CD4-positive, alpha-beta memory T cell (primary cell): ENCODE measurements around the gene TRIM63. TPM values are rescaled to one million over a fixed set of nuclear protein-coding genes. Genes with fewer than 3 reads are reported as not detected.

Source experiments
- CTCF ChIA-PET: fragments of 350-600 bp; sonication (Branson Sonifier 250); formaldehyde crosslinking; loops from one replicate; lab custom pipeline; 2021; ENCODE audit warnings: inconsistent platforms; ENCODE audit not compliant: partially characterized antibody; lab: Charles Lee
- POLR2A ChIA-PET: fragments of 350-600 bp; sonication (Branson Sonifier 250); formaldehyde crosslinking; loops from one replicate; lab custom pipeline; 2021; ENCODE audit not compliant: partially characterized antibody; lab: Charles Lee
- DNase-seq, 5 donors: peaks; one replicate each; pipeline versions ENCODE4 v3.0.0 to v3.0.0-alpha.2; 2020 to 2022; ENCODE audit warnings: mixed read lengths in 1 of 5
- H3K27ac ChIP-seq: one replicate; pipeline ENCODE4 v1.7.0; 2013; ENCODE audit warnings: low read depth, low read length
- H3K27me3 ChIP-seq: 2 replicates; pipeline ENCODE4 v1.7.0; 2013; ENCODE audit warnings: mild to moderate bottlenecking, low read length, moderate library complexity; ENCODE audit not compliant: insufficient read depth
- H3K36me3 ChIP-seq: 2 replicates; pipeline ENCODE4 v1.7.0; 2013; ENCODE audit warnings: mild to moderate bottlenecking, low read length, moderate library complexity; ENCODE audit not compliant: insufficient read depth
- H3K4me1 ChIP-seq: 2 replicates; pipeline ENCODE4 v1.7.0; 2013; ENCODE audit warnings: mild to moderate bottlenecking, low read length, moderate library complexity; ENCODE audit not compliant: insufficient read depth
- H3K4me3 ChIP-seq, 2 donors: one replicate each; pipeline ENCODE4 v1.7.0; 2013; ENCODE audit warnings: low read length in 2 of 2, mild to moderate bottlenecking in 1 of 2
- H3K9me3 ChIP-seq, 2 donors: one replicate each; pipeline ENCODE4 v1.7.0; 2013; ENCODE audit warnings: low read length in 2 of 2, control low read depth in 1 of 2; ENCODE audit not compliant: control insufficient read depth in 1 of 2
- H3K27ac Mint-ChIP-seq, 7 donors: one replicate each; pipeline ENCODE4 v1.8.0; 2020 to 2021; ENCODE audit warnings: mixed read lengths in 7 of 7, mild to moderate bottlenecking in 6 of 7, inconsistent platforms in 3 of 7, moderate library complexity in 3 of 7
- H3K27me3 Mint-ChIP-seq, 2 donors: one replicate each; pipeline ENCODE4 v1.8.0; 2020 to 2021; ENCODE audit warnings: mixed read lengths in 2 of 2
- H3K36me3 Mint-ChIP-seq, 2 donors: one replicate each; pipeline ENCODE4 v1.8.0; 2020 to 2021; ENCODE audit warnings: mixed read lengths in 2 of 2, inconsistent platforms in 1 of 2, mild to moderate bottlenecking in 1 of 2
- H3K4me1 Mint-ChIP-seq, 4 donors: one replicate each; pipeline ENCODE4 v1.8.0; 2020 to 2021; ENCODE audit warnings: mixed read lengths in 4 of 4, mild to moderate bottlenecking in 1 of 4
- H3K4me3 Mint-ChIP-seq, 8 donors: one replicate each; pipeline ENCODE4 v1.8.0; 2020 to 2021; ENCODE audit warnings: mixed read lengths in 8 of 8, mild to moderate bottlenecking in 7 of 8, moderate library complexity in 6 of 8, inconsistent platforms in 3 of 8
- H3K9me3 Mint-ChIP-seq, 8 donors: one replicate each; pipeline ENCODE4 v1.8.0; 2020 to 2021; ENCODE audit warnings: mixed read lengths in 8 of 8, mild to moderate bottlenecking in 5 of 8, inconsistent platforms in 3 of 8, moderate library complexity in 1 of 8
- intact Hi-C: fragments of 100-400 bp; cut with micrococcal nuclease; formaldehyde crosslinking; loops from one replicate; pipeline ENCODE4 v1.15.1; 2023
- polyA plus RNA-seq, 2 donors: library from polyadenylated mRNA; unstranded; fragments of 300-500 nt; fragmentation: Illumina TruSeq; gene quantifications; one replicate each; pipeline ENCODE4 v1.2.3, GENCODE V29; 2021
- total RNA-seq, 2 experiments: library from RNA; stranded (reverse); gene quantifications; one replicate each; pipeline ENCODE4 v1.2.3, GENCODE V29; 2021

Gene TRIM63
- total and polyA plus RNA-seq, 4 experiments from 2014 or later: not detected

DNA sequence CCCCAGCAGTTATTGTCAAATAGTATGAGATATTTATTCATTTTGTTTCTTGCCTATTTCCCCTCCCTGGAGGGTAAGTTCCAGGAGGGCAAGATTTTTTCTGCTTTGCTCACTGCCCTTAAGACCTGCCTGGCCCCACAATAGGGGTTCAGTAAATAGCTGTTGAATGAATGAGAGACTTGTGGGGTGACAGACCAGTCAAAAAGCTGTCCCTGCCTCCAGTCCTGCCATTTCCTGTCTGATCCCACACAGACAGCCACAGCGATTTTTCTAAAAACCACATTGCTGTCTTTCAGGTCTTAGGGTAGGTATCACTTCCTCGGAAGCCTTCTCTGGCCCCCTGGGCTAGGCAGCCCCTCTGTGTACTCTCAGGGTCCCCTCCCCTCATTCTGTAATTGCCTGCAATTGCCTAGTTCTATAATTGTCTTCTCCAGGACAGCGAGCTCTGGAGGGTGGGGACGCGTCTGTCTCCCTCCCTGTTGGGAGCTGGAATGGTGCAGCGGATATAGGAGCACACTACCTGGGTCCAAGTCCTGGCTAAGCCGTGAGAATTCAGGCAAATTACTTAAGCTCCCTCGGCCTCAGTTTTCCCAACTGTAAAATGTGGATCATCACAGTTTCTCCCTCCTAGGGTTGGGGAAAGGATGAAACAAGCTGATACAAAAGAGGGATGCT lies 47.7 kb downstream of the TRIM63 start:
- intact Hi-C loops: no loop called here
- POLR2A ChIA-PET: interaction anchor here (0.5 to 0.9 kb wide), 2 partner anchors 15 to 558 kb away, joined by 3 to 4 read pairs; no protein-coding TSS in a partner anchor
- no peaks in the 10 kb centered on the region for H3K36me3 Mint-ChIP-seq

DNA sequence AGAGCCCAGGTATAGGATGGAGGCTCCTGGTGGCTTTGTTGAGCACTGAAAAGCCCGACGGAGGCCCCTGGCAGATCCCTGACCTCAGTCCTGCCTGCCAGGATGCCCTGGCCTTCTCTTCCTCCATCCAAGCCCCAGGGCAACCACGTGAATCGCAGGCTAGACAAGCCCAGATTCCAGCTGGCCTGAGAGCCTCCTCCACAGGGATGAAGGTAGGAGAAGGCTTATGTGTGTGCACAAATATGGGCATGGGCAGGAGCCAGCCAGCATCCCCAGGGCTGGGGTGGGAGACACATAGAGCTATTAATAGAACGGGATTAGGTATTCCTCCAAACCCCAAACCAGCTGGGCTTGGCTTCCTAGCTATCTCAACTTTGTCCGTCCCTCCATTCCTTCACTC lies 49.8 kb downstream of the TRIM63 start:
- Histone ChIP-seq H3K27ac (no peak overlapping the region), H3K9me3 (no peaks in the 10 kb centered on the region), H3K36me3 (no peaks in the 10 kb centered on the region), H3K4me1 (no peaks in the 10 kb centered on the region), H3K4me3 (no peak overlapping the region), H3K27me3 (no peaks in the 10 kb centered on the region)
- Mint-ChIP-seq H3K27ac (no peak overlapping the region), H3K27me3 (no peaks in the 10 kb centered on the region), H3K4me1 (peaks cover 0 to 7% (median 2%) of the 10 kb centered on the region in 4 donors), H3K36me3 (no peaks in the 10 kb centered on the region), H3K9me3 (no peaks in the 10 kb centered on the region), H3K4me3 (no peak overlapping the region)
- CTCF ChIA-PET: interaction anchor here (0.6 to 1.2 kb wide), 2 partner anchors 14 to 122 kb away, joined by 3 read pairs; no protein-coding TSS in a partner anchor
- DNase-seq: no peak
- POLR2A ChIA-PET: no interaction called here
- intact Hi-C loops: no loop called here

More for the DNA sequence above, 47.7 kb downstream of the TRIM63 start:
- Mint-ChIP-seq H3K4me1 (peaks cover 0 to 7% (median 2%) of the 10 kb centered on the region in 4 donors), H3K27me3 (no peaks in the 10 kb centered on the region), H3K4me3 (no peak overlapping the region), H3K27ac (no peak overlapping the region), H3K9me3 (no peaks in the 10 kb centered on the region)
- Histone ChIP-seq H3K27ac (no peak overlapping the region), H3K4me3 (no peak overlapping the region), H3K36me3 (no peaks in the 10 kb centered on the region), H3K9me3 (no peaks in the 10 kb centered on the region), H3K4me1 (no peaks in the 10 kb centered on the region), H3K27me3 (no peaks in the 10 kb centered on the region)
- no peak for DNase-seq
- CTCF ChIA-PET: interaction anchor here (0.8 to 1.3 kb wide), 2 partner anchors 17 to 124 kb away, joined by 3 read pairs; no protein-coding TSS in a partner anchor

DNA sequence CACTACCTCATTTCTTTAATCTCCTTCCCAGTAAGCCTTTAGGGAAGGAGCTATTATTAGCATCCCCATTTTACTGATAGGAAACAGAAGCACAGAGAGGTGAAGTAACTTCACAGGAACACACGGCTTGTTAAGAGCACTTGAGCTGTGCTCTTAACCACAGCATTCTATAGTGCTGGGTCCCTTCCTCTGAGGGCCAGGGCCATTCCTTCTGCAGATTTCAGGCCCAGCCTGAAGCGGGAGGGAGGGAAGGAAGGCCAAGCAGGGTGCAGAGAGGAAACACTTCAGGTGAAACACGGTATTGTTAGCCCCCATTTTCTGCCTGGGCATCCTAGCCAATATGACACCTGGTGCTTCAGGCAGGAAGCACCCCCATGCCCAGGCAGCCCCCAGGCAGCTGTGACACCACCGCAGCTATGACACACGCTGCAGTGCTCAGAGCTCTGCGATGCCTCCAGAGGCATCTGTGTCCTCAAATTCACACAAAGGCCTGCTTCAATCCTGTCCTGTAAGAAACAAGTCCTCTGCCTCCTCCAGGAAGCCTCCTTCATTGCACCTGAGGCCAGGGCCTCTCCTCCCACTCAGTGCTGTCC lies 50.4 kb downstream of the TRIM63 start:
- H3K27ac Mint-ChIP-seq: no peak overlapping the region

DNA sequence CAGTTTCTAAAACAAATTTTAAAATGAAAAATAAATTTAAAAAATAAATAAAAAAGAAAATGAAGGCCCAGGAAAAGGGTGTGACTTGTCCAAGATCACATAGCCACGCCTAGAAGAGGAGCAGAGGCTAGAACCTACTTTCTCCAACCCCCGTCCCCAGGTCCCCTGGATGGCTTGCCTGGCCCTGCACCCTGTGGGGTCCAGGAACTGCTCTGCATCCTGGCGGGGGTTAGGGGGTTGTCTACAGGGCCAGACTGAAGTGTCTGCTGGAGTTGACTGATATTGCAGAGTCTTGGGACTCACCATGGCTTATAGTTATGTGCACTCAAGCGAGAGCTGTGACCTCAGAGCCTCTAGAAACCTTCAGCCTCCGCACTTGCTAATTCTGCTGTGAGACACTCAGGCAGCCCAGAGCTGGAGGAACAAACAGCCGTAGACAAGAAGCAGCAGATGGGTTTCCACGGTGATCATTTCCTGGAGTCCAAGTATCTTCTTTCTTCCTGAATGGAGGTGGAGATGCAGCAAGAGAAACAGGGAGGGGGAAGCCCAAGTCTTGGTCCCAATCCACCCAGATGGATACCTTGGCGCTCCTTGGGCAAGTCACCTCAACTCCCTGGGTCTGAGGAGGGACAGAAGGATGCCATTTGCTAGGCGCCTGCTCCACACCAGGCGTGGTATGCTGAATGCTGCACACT lies 51.0 kb downstream of the TRIM63 start:
- Histone ChIP-seq H3K9me3 (no peaks in the 10 kb centered on the region), H3K27ac (no peak overlapping the region), H3K4me1 (no peaks in the 10 kb centered on the region), H3K36me3 (no peaks in the 10 kb centered on the region), H3K27me3 (no peaks in the 10 kb centered on the region), H3K4me3 (no peak overlapping the region)
- peaks cover 0 to 7% (median 2%) of the 10 kb centered on the region in 4 donors for H3K4me1 Mint-ChIP-seq
- ChIA-PET CTCF (interaction anchor here (0.5 to 1.2 kb wide), 2 partner anchors 11 to 121 kb away, joined by 3 read pairs; no protein-coding TSS in a partner anchor), POLR2A (no interaction called here)
- DNase-seq: no peak
- H3K27ac Mint-ChIP-seq: no peak overlapping the region
- intact Hi-C loops: no loop called here
- H3K9me3 Mint-ChIP-seq: no peaks in the 10 kb centered on the region
- H3K4me3 Mint-ChIP-seq: no peak overlapping the region
- no peaks in the 10 kb centered on the region for H3K36me3 Mint-ChIP-seq
- no peaks in the 10 kb centered on the region for H3K27me3 Mint-ChIP-seq

More for the DNA sequence above, 50.4 kb downstream of the TRIM63 start:
- ChIA-PET CTCF (interaction anchor here (0.5 to 1.2 kb wide), 2 partner anchors 10 to 121 kb away, joined by 3 read pairs; no protein-coding TSS in a partner anchor), POLR2A (no interaction called here)
- no peak overlapping the region for H3K4me3 Mint-ChIP-seq
- H3K27me3 Mint-ChIP-seq: no peaks in the 10 kb centered on the region
- H3K9me3 Mint-ChIP-seq: no peaks in the 10 kb centered on the region
- Histone ChIP-seq H3K27ac (no peak overlapping the region), H3K9me3 (no peaks in the 10 kb centered on the region), H3K4me3 (no peak overlapping the region), H3K27me3 (no peaks in the 10 kb centered on the region), H3K36me3 (no peaks in the 10 kb centered on the region), H3K4me1 (no peaks in the 10 kb centered on the region)
- intact Hi-C loops: no loop called here
- H3K4me1 Mint-ChIP-seq: peaks cover 0 to 7% (median 2%) of the 10 kb centered on the region in 4 donors
- no peaks in the 10 kb centered on the region for H3K36me3 Mint-ChIP-seq
- DNase-seq: no peak

DNA sequence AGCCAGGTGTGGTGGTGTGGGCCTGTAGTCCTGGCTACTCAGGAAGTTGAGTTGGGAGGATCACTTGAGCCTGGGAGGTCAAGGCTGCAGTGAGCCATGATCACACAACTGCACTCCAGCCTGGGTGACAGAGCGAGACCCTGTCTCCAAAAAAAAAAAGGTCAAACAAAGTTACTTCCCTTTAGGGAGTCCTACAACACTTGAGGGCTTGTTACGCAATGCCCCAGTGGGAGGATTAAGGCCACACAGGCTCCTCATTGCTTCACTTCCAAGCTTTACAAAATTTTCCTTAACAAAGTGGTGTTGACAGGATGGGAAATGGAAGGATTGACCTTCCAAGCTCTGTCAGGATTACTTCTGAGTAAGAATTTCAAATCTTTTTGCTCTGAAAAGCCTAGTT lies 52.1 kb downstream of the TRIM63 start:
- Mint-ChIP-seq H3K4me1 (peaks cover 0 to 7% (median 2%) of the 10 kb centered on the region in 4 donors), H3K27me3 (peaks cover 0 to 5% of the 10 kb centered on the region in 2 donors), H3K9me3 (no peaks in the 10 kb centered on the region), H3K27ac (no peak overlapping the region), H3K36me3 (no peaks in the 10 kb centered on the region), H3K4me3 (no peak overlapping the region)
- intact Hi-C loops: no loop called here
- no peak for DNase-seq
- Histone ChIP-seq H3K4me3 (no peak overlapping the region), H3K27me3 (no peaks in the 10 kb centered on the region), H3K4me1 (no peaks in the 10 kb centered on the region), H3K36me3 (no peaks in the 10 kb centered on the region), H3K27ac (no peak overlapping the region), H3K9me3 (no peaks in the 10 kb centered on the region)
- POLR2A ChIA-PET: no interaction called here
- CTCF ChIA-PET: no interaction called here

DNA sequence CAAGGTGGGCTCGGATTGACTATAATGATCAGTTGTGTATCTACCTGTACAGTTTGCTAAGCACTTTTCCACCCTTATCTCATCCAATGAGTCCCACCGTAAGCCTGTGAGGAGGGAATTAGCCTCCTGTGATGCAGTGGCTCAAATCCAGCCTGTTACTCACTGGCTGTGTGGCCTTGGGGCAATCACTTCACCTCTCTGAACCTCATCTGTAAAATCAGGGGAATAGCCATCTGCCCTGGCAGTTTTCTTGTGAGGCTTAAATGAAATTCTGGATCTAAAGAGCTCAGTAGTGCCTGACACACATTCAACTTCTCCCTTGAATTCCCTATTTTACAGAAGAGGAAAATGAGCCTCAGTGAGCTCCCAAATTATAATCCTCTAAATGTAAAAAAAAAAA lies 53.3 kb downstream of the TRIM63 start:
- ChIA-PET POLR2A (no interaction called here), CTCF (no interaction called here)
- Mint-ChIP-seq H3K27me3 (peaks cover 0 to 6% of the 10 kb centered on the region in 2 donors), H3K27ac (no peak overlapping the region), H3K36me3 (no peaks in the 10 kb centered on the region), H3K4me1 (peaks cover 0 to 4% (median 0%) of the 10 kb centered on the region in 4 donors), H3K9me3 (no peaks in the 10 kb centered on the region), H3K4me3 (no peak overlapping the region)
- H3K27ac ChIP-seq: no peak overlapping the region
- no peaks in the 10 kb centered on the region for H3K27me3 ChIP-seq
- no peak overlapping the region for H3K4me3 ChIP-seq
- no peaks in the 10 kb centered on the region for H3K9me3 ChIP-seq
- intact Hi-C loops: no loop called here
- no peaks in the 10 kb centered on the region for H3K4me1 ChIP-seq
- DNase-seq: no peak
- no peaks in the 10 kb centered on the region for H3K36me3 ChIP-seq

DNA sequence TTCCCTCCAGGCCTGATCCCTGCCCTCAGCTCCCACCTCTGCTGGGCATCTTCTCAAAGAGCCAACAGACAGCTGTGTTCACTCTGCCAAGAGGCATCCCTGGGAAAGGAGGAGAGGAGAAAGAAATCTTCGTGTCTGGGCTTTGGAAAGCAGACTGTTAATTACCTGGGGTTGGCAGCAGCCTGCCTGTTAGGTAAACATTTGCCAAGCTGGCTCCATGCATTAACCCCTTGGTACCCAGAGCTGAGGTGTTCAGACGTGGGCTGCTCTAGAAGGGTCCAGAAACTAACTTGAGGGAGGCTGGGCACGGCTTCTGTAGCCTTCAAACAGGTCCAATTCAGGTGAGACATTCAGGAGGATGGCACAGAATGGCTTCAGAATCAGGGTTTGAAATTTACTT lies 54.6 kb downstream of the TRIM63 start:
- ChIA-PET POLR2A (no interaction called here), CTCF (interaction anchor here (1.4 kb wide), 1 partner anchor 157 kb away, joined by 3 read pairs; the partner anchor contains the start of gene ZNF593)
- Mint-ChIP-seq H3K9me3 (no peaks in the 10 kb centered on the region), H3K4me3 (no peak overlapping the region), H3K27me3 (peaks cover 0 to 6% of the 10 kb centered on the region in 2 donors), H3K4me1 (peaks cover 0 to 4% (median 0%) of the 10 kb centered on the region in 4 donors), H3K27ac (no peak overlapping the region), H3K36me3 (no peaks in the 10 kb centered on the region)
- Histone ChIP-seq H3K36me3 (no peaks in the 10 kb centered on the region), H3K4me3 (no peak overlapping the region), H3K27ac (no peak overlapping the region), H3K9me3 (no peaks in the 10 kb centered on the region), H3K4me1 (no peaks in the 10 kb centered on the region), H3K27me3 (no peaks in the 10 kb centered on the region)
- no peak for DNase-seq
- intact Hi-C loops: no loop called here
